Measurements from ENCODE around the gene APIP. TPM values are rescaled to one million over a fixed set of nuclear protein-coding genes. Genes with fewer than 3 reads are reported as not detected.

Gene APIP
- polyA plus RNA-seq, 2 of the 4 experiments (the other 2 are of a cell fraction), result 42.4 to 55.6 TPM

DNA sequence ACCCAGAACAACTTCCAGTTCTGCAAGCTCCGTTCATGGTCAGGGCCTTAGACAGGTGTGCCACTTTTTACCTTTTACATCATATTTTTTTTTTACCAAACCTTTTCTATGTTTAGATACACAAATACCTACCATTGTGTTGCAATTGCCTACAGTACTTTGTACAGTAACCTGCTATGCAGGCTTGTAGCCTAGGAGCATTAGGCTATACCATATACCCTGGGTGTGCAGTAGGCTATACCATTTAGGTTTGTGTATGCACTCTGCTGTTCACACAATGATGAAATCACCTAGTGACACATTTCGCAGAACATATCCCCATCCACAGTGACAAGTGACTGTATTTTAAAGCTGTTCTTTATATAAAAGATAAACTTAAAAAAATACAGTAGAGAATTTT, 29.6 kb downstream of the APIP start (continued):
- TF ChIP-seq, protein P1, sequence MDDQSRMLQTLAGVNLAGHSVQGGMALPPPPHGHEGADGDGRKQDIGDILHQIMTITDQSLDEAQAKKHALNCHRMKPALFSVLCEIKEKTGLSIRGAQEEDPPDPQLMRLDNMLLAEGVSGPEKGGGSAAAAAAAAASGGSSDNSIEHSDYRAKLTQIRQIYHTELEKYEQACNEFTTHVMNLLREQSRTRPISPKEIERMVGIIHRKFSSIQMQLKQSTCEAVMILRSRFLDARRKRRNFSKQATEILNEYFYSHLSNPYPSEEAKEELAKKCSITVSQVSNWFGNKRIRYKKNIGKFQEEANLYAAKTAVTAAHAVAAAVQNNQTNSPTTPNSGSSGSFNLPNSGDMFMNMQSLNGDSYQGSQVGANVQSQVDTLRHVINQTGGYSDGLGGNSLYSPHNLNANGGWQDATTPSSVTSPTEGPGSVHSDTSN (IDR thresholded peaks at IDR 0.05), result no peak
- TF ChIP-seq HOXB5 (CRISPR knock-in tag; IDR thresholded peaks at IDR 0.05), result no peak
- no peak for TF ChIP-seq ZNF302 (CRISPR knock-in tag; IDR thresholded peaks at IDR 0.05)

DNA sequence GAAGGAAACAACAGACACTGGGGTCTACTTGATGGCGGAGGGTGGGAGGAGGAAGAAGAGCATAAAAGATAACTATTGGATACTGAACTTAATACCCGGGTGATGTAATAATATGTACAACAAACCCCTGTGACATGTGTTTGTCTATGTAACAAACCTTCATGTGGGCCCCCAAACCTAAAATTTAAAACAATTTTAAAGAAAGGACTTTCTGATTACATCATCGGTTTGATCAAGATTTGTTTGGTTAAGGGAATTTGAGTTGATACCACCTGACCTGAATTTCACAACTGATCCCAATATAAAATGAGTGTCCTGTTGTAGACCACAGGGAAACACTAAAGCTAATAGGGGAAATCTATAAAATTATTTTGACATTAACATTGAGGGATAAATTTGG, 34.3 kb downstream of the APIP start:
- DNase-seq (ENCODE audit: low read depth in 1 of 2, low spot score in 1 of 2), result no peak
- Histone ChIP-seq H3K4me2 (no peak overlapping the region), H3K4me1 (peaks cover 5% of the 10 kb centered on the region), H3K4me3 (no peak overlapping the region), H3K9me3 (no peaks in the 10 kb centered on the region), H3K27ac (no peak overlapping the region)
- ATAC-seq, result no peak
- ChIA-PET POLR2A (no interaction called here), CTCF (interaction anchor here (1.1 to 2.2 kb wide), 5 partner anchors 10 to 296 kb away, joined by 3 to 13 read pairs (median 5); no protein-coding TSS in a partner anchor)
- 91% methylated on average over 3 of the region's 3 CpGs for WGBS (ENCODE audit: missing lambda C conversion rate)
- FAIRE-seq, result no peak
- TF ChIP-seq CEBPB (IDR thresholded peaks at IDR 0.05) (no peak), NFE2L2 (conservative IDR thresholded peaks at IDR 0.05; ENCODE audit: low read length) (no peak), KDM1A (IDR thresholded peaks at IDR 0.05; ENCODE audit: low read depth) (no peak), JUN (IDR thresholded peaks at IDR 0.05) (no peak), SREBF2 (IDR thresholded peaks at IDR 0.05) (no peak)
- TF ChIP-seq, protein P2, sequence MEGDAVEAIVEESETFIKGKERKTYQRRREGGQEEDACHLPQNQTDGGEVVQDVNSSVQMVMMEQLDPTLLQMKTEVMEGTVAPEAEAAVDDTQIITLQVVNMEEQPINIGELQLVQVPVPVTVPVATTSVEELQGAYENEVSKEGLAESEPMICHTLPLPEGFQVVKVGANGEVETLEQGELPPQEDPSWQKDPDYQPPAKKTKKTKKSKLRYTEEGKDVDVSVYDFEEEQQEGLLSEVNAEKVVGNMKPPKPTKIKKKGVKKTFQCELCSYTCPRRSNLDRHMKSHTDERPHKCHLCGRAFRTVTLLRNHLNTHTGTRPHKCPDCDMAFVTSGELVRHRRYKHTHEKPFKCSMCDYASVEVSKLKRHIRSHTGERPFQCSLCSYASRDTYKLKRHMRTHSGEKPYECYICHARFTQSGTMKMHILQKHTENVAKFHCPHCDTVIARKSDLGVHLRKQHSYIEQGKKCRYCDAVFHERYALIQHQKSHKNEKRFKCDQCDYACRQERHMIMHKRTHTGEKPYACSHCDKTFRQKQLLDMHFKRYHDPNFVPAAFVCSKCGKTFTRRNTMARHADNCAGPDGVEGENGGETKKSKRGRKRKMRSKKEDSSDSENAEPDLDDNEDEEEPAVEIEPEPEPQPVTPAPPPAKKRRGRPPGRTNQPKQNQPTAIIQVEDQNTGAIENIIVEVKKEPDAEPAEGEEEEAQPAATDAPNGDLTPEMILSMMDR (IDR thresholded peaks at IDR 0.05), result no peak

DNA sequence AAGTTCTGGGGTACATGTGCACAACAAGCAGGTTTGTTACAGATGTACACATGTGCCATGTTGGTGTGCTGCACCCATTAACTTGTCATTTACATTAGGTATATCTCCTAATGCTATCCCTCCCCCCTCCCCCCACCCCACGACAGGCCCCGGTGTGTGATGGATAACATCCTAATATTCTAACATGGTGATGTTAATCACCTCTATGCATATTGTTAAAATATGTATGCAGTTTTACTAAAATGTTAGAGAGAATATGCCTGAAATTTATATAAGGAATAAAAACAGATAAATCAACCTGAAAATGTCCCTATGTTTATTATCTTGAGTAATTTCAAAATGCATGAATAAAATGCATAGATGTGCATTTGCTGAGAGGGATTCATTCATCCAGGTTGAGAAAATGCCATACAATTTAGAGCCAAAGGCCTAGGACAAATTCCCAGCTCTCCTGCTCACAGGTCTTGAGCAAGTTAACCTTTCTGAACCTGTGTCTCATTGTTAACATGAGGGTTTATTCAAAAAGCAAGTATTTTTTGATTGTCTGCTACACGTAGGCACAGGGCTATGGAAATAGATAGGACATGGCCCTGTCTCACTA, 38.7 kb downstream of the APIP start:
- ATAC-seq (no peak), DNase-seq (ENCODE audit: low read depth in 1 of 2, low spot score in 1 of 2) (no peak), FAIRE-seq (no peak)
- ChIA-PET CTCF (interaction anchor here (0.6 kb wide), 1 partner anchor 1228 kb away, joined by 4 read pairs; no protein-coding TSS in a partner anchor), POLR2A (no interaction called here)
- Histone ChIP-seq H3K4me3 (no peak overlapping the region), H3K4me1 (no peaks in the 10 kb centered on the region), H3K4me2 (no peak overlapping the region), H3K27ac (no peak overlapping the region), H3K9me3 (no peaks in the 10 kb centered on the region)
- TF ChIP-seq FOSL2 (IDR thresholded peaks at IDR 0.05) (no peak), FOSL2 (CRISPR knock-in tag; IDR thresholded peaks at IDR 0.05) (no peak), EHF (CRISPR knock-in tag; IDR thresholded peaks at IDR 0.05) (no peak), FOXS1 (CRISPR knock-in tag; IDR thresholded peaks at IDR 0.05) (no peak), NFE2L2 (conservative IDR thresholded peaks at IDR 0.05; ENCODE audit: low read length) (no peak), MYC (IDR thresholded peaks at IDR 0.05; ENCODE audit: borderline replicate concordance, low read length) (no peak), POLR2AphosphoS2 (conservative IDR thresholded peaks at IDR 0.05; ENCODE audit: low read length) (no peak), PHF8 (IDR thresholded peaks at IDR 0.05; ENCODE audit: borderline replicate concordance, low read depth) (no peak), CBX2 (IDR thresholded peaks at IDR 0.05; ENCODE audit: borderline replicate concordance, low read depth) (no peak), SMC3 (IDR thresholded peaks at IDR 0.05) (no peak), CBX8 (IDR thresholded peaks at IDR 0.05) (no peak), CEBPB (IDR thresholded peaks at IDR 0.05) (no peak), MAZ (IDR thresholded peaks at IDR 0.05; ENCODE audit: borderline replicate concordance, low read depth, low read length) (no peak), CHD2 (IDR thresholded peaks at IDR 0.05; ENCODE audit: low read length, partially characterized antibody) (no peak), RAD21 (conservative IDR thresholded peaks at IDR 0.05 in 1 of 2, IDR thresholded peaks at IDR 0.05 in 1 of 2) (no peak), NR3C1 (IDR thresholded peaks at IDR 0.05) (no peak), EHMT2 (IDR thresholded peaks at IDR 0.05; ENCODE audit: low read depth) (no peak)
- TF ChIP-seq, protein P3, sequence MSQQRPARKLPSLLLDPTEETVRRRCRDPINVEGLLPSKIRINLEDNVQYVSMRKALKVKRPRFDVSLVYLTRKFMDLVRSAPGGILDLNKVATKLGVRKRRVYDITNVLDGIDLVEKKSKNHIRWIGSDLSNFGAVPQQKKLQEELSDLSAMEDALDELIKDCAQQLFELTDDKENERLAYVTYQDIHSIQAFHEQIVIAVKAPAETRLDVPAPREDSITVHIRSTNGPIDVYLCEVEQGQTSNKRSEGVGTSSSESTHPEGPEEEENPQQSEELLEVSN (IDR thresholded peaks at IDR 0.05; ENCODE audit: borderline replicate concordance, low read depth), result no peak
- TF ChIP-seq, protein P2 (IDR thresholded peaks at IDR 0.05), result no peak
- WGBS (ENCODE audit: missing lambda C conversion rate), result 85% methylated on average over 3 of the region's 3 CpGs

All from A549 (cell line).